SK-N-MC (cell line): ENCODE data around the gene CSF1.

Experiments
- DNase-seq: peaks from one replicate; pipeline ENCODE4 v3.0.0-alpha.2; 2011; ENCODE audit warnings: low read depth, low spot score
- H3K27ac ChIP-seq: fragments of 200-600 bp; sonication (generic); 2 replicates; pipeline ENCODE4 v1.5.1; 2016; ENCODE audit warnings: mixed run types
- H3K36me3 ChIP-seq: fragments of 200-600 bp; sonication (generic); 2 replicates; pipeline ENCODE4 v1.6.1; 2017; ENCODE audit warnings: antibody characterized with exemption, low read length, mixed read lengths; ENCODE audit not compliant: insufficient read depth
- H3K4me3 ChIP-seq: fragments of 200-600 bp; sonication (generic); 2 replicates; pipeline ENCODE4 v1.5.1; 2016
- H3K9ac ChIP-seq: fragments of 200-600 bp; sonication (generic); 2 replicates; pipeline ENCODE4 v1.8.0; 2017; ENCODE audit warnings: mixed run types, mixed read lengths; ENCODE audit not compliant: insufficient read length
- H3K9me3 ChIP-seq: fragments of 200-600 bp; sonication (generic); 2 replicates; pipeline ENCODE4 v1.6.1; 2017; ENCODE audit warnings: low read depth, mild to moderate bottlenecking, antibody characterized with exemption, low read length, moderate library complexity, mixed read lengths
- EZH2 ChIP-seq: fragments of 200-600 bp; sonication (generic); IDR thresholded peaks from one replicate; pipeline ENCODE4 v1.6.1; 2017; ENCODE audit warnings: antibody characterized with exemption
- FOXP2 ChIP-seq: optimal IDR thresholded peaks from 2 replicates; pipeline ENCODE3; 2011; ENCODE audit warnings: mild to moderate bottlenecking, moderate library complexity; ENCODE audit not compliant: insufficient read depth; ENCODE audit errors: extremely low read length, control extremely low read depth
- POLR2AphosphoS5 ChIP-seq: IDR thresholded peaks from 2 replicates; pipeline ENCODE4 v1.6.1; 2012; ENCODE audit warnings: mild to moderate bottlenecking, low read depth, low read length, borderline replicate concordance

Gene CSF1

GRCh38 chr1:109933856-109934711 is 23.4 kb downstream of the CSF1 start:
- H3K9ac ChIP-seq: no peak overlapping the region
- TF ChIP-seq FOXP2 (no peak), POLR2AphosphoS5 (no peak), EZH2 (no peak)
- no peak overlapping the region for H3K27ac ChIP-seq

DNA sequence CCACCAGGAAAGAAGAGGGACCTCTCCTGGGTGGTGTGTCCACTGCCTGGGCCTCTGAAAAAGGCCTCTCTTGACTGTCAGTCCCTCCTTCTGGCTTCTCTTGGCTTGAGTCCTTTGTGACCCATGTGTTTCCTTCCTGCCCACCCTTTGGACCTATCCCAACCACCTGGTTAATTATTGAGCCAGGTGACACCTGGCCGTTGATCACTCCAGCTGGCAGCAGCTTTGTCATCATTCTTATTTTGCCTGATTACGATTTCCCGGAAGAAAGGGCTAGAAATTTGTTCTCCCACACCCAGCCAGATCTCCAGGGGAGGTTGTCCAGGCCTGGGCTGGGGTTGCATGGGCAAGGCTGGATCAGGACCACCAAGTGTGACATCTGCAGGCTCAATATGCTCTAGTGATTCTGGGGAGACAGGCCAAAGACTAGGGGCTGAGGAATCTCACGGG is 24.8 kb downstream of the CSF1 start:
- Histone ChIP-seq H3K9me3 (peaks cover 4% of the 10 kb centered on the region; the same call in 1 of the 2 replicates), H3K4me3 (no peak overlapping the region), H3K36me3 (no peaks in the 10 kb centered on the region), H3K27ac (no peak overlapping the region), H3K9ac (no peak overlapping the region)
- TF ChIP-seq FOXP2 (no peak), POLR2AphosphoS5 (no peak), EZH2 (no peak)
- no peak for DNase-seq

More at GRCh38 chr1:109933856-109934711, 23.4 kb downstream of the CSF1 start:
- Histone ChIP-seq H3K36me3 (no peaks in the 10 kb centered on the region), H3K9me3 (peaks cover 4% of the 10 kb centered on the region; the same call in 1 of the 2 replicates), H3K4me3 (no peak overlapping the region)
- DNase-seq: no peak

GRCh38 chr1:109937738-109938137 is 27.1 kb downstream of the CSF1 start:
- Histone ChIP-seq H3K4me3 (no peak overlapping the region), H3K27ac (no peak overlapping the region), H3K9ac (no peak overlapping the region), H3K9me3 (peaks cover 4% of the 10 kb centered on the region; the same call in 1 of the 2 replicates), H3K36me3 (no peaks in the 10 kb centered on the region)
- no peak for TF ChIP-seq POLR2AphosphoS5
- no peak for TF ChIP-seq EZH2
- no peak for TF ChIP-seq FOXP2
- no peak for DNase-seq

GRCh38 chr1:109938556-109938955 is 27.9 kb downstream of the CSF1 start:
- no peak overlapping the region for H3K9ac ChIP-seq
- DNase-seq: no peak
- no peaks in the 10 kb centered on the region for H3K36me3 ChIP-seq
- peaks cover 4% of the 10 kb centered on the region; the same call in 1 of the 2 replicates for H3K9me3 ChIP-seq
- no peak overlapping the region for H3K4me3 ChIP-seq
- H3K27ac ChIP-seq: no peak overlapping the region
- TF ChIP-seq POLR2AphosphoS5 (no peak), EZH2 (no peak), FOXP2 (no peak)

GRCh38 chr1:109942434-109942833 is 31.8 kb downstream of the CSF1 start:
- no peak overlapping the region for H3K4me3 ChIP-seq
- DNase-seq: no peak
- no peaks in the 10 kb centered on the region for H3K36me3 ChIP-seq
- no peak overlapping the region for H3K9ac ChIP-seq
- H3K9me3 ChIP-seq: peaks cover 4% of the 10 kb centered on the region; the same call in 1 of the 2 replicates
- no peak for TF ChIP-seq EZH2
- TF ChIP-seq FOXP2: no peak
- TF ChIP-seq POLR2AphosphoS5: no peak
- H3K27ac ChIP-seq: no peak overlapping the region

DNA sequence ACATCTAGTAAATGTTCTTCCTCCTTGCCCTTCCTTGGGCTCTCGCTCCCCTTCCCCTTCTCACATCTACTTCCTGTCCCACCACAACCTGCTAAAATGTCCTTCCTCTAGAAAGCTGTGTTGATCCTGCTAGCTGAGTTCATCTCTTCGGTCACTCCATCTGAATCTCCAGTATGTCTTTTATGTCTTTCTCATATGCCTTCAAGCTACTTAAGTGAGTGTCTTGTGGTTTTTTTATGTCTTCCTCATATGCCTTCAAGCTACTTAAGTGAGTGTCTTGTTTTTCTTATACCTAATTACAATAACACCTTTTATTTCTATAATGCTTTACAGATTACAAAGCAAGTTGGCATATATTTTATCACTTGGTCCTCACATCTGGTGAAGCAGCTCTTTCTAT is 33.9 kb downstream of the CSF1 start:
- no peak overlapping the region for H3K9ac ChIP-seq
- H3K36me3 ChIP-seq: no peaks in the 10 kb centered on the region
- no peak overlapping the region for H3K27ac ChIP-seq
- TF ChIP-seq EZH2 (no peak), POLR2AphosphoS5 (no peak), FOXP2 (no peak)
- no peak overlapping the region for H3K4me3 ChIP-seq
- no peaks in the 10 kb centered on the region for H3K9me3 ChIP-seq
- no peak for DNase-seq

- Histone ChIP-seq H3K36me3 (no peaks in the 10 kb centered on the region), H3K27ac (no peak overlapping the region), H3K9ac (no peak overlapping the region), H3K4me3 (no peak overlapping the region), H3K9me3 (no peaks in the 10 kb centered on the region)
- TF ChIP-seq FOXP2: no peak
- TF ChIP-seq POLR2AphosphoS5: no peak
- no peak for TF ChIP-seq EZH2
- no peak for DNase-seq
Observed at GRCh38 chr1:109946511-109946910, 35.9 kb downstream of the CSF1 start.

DNA sequence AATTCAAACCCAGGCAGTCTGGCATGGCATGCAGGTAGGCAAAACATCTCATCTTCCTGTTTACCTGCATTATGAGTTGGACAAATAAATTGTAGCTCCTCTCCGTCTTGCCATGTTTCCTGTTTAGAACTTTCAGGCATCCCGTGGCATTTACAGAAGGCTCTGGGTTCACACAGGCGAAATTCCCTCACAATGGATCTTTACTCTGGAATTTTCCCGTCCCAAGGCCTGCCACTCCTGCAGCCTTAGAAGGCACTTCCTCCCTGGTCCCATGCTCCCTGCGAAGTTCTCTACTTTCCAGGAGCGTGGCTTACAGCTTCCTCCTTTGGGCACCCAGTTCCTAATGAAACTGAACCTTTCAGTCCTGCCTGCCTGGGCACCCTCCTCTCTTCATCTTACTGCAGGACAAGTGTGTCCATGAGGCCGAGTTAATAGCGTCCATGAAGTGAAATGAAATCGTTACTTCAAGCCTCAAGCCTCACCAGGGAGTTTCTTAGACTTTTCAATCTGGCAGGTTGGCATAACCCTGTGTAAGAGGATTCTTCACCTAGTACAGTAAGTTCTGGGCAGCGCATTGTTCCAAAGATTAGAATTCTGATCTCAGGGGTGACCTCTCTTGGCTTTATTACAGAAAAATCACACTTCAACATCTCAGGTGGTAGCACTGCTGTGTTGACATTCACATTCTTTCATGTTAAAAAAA is 37.1 kb downstream of the CSF1 start:
- Histone ChIP-seq H3K9me3 (no peaks in the 10 kb centered on the region), H3K36me3 (no peaks in the 10 kb centered on the region), H3K27ac (no peak overlapping the region), H3K4me3 (no peak overlapping the region), H3K9ac (peak overlapping the region; percentile 19)
- TF ChIP-seq FOXP2: no peak
- no peak for TF ChIP-seq EZH2
- no peak for TF ChIP-seq POLR2AphosphoS5
- no peak for DNase-seq
